ENCODE results near the gene NFKB2. TPM values are rescaled to one million over a fixed set of nuclear protein-coding genes. Genes with fewer than 3 reads are reported as not detected.

The NFKB2 gene
- total and polyA plus RNA-seq, 10 donors, result 34.7 to 161 (median 57.1) TPM

DNA sequence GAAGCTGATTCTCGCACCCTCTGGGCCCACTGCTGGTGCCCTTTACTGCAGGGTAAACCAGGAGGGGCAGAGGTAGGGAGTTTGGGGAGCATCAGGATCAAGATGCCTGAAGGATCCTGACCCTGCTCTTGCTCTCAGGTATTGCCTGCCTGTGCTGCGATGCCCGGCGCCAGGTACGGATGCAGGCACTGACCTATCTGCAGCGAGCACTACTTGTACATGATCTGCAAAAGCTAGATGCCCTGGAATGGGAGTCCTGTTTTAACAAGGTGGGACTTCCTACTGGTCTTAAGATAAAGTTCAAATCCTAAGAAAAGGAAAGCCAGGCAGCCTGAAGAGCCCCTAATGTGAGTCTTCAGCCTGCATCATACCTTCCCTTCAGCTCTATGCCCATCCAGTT lies 16.1 kb upstream of the NFKB2 start:
- DNase-seq, result peak; percentile 39
- peaks cover 0 to 1% (median 0%) of the 10 kb centered on the region in 6 donors for H3K4me1 ChIP-seq
- no peaks in the 10 kb centered on the region for H3K27me3 ChIP-seq (replicated peaks in 1 of 7)
- 95 to 100% (median 97%) methylated on average over 6 of the region's 6 CpGs for WGBS, 5 donors
- H3K4me3 ChIP-seq, result no peak overlapping the region
- H3K36me3 ChIP-seq, result peaks cover 3 to 94% (median 85%) of the 10 kb centered on the region in 6 donors
- H3K9me3 ChIP-seq, result no peaks in the 10 kb centered on the region
- TF ChIP-seq POLR2A (IDR thresholded peaks at IDR 0.05) (no peak), POLR2AphosphoS5 (IDR thresholded peaks at IDR 0.05) (no peak)
- TF ChIP-seq, protein P1, sequence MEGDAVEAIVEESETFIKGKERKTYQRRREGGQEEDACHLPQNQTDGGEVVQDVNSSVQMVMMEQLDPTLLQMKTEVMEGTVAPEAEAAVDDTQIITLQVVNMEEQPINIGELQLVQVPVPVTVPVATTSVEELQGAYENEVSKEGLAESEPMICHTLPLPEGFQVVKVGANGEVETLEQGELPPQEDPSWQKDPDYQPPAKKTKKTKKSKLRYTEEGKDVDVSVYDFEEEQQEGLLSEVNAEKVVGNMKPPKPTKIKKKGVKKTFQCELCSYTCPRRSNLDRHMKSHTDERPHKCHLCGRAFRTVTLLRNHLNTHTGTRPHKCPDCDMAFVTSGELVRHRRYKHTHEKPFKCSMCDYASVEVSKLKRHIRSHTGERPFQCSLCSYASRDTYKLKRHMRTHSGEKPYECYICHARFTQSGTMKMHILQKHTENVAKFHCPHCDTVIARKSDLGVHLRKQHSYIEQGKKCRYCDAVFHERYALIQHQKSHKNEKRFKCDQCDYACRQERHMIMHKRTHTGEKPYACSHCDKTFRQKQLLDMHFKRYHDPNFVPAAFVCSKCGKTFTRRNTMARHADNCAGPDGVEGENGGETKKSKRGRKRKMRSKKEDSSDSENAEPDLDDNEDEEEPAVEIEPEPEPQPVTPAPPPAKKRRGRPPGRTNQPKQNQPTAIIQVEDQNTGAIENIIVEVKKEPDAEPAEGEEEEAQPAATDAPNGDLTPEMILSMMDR (IDR thresholded peaks at IDR 0.05 in 8 of 11, conservative IDR thresholded peaks at IDR 0.05 in 3 of 11), result no peak
- intact Hi-C loops (cut with DNase I; ENCODE audit: low total_unique reads), result no loop called here
- H3K27ac ChIP-seq, result no peak overlapping the region

DNA sequence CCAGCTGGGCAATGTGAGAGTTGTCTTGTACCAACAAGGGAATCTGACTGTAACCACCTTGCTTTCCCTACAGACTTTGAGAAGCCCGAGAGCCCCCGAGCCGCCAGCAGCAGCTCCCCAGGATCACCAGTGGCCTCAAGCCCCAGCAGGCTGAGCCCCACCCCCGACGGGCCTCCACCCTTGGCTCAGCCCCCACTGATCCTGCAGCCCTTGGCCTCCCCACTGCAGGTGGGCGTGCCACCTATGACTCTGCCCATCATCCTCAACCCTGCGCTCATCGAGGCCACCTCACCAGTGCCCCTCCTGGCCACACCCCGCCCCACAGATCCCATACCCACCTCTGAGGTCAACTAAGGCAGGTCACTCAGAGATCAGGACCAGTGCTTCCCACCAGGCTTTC lies 13.5 kb upstream of the NFKB2 start:
- H3K36me3 ChIP-seq, result peaks cover 3 to 68% (median 59%) of the 10 kb centered on the region in 6 donors
- H3K4me3 ChIP-seq, result no peak overlapping the region
- no peaks in the 10 kb centered on the region for H3K27me3 ChIP-seq (replicated peaks in 1 of 7)
- H3K27ac ChIP-seq, result no peak overlapping the region
- H3K9me3 ChIP-seq, result no peaks in the 10 kb centered on the region
- DNase-seq, result peak; percentile 76
- H3K4me1 ChIP-seq, result peaks cover 2 to 15% (median 7%) of the 10 kb centered on the region in 6 donors
- WGBS, 5 donors, result 90 to 97% (median 92%) methylated on average over 7 to 9 of the region's 9 CpGs
- intact Hi-C loops (cut with DNase I; ENCODE audit: low total_unique reads), result no loop called here
- TF ChIP-seq POLR2AphosphoS5 (IDR thresholded peaks at IDR 0.05), result peak in 1 of 3 donors; percentile 41
- TF ChIP-seq POLR2A (IDR thresholded peaks at IDR 0.05), result no peak
- TF ChIP-seq, protein P1 (IDR thresholded peaks at IDR 0.05 in 8 of 11, conservative IDR thresholded peaks at IDR 0.05 in 3 of 11), result no peak

DNA sequence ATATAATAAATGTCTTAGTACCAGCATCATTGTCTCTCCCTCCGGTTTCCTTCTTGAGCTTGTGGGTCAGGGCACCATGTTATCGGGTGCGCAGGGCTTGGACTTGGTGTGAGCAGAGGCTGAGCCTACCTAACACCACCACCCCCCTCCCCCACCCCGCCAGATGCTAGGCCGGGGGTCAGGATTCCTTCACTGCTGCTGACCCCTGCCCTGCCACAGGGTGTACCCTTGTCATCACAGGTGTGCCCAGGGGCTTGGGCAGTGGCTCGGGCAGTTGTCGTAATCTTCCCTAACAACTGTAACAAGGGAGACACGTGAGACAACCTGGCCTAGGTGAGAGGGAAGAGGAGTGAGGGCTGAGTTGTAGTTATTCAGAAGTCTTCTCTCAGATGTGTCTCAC lies 12.6 kb upstream of the NFKB2 start:
- WGBS, 5 donors, result 87 to 97% (median 93%) methylated on average over 8 of the region's 8 CpGs
- TF ChIP-seq, protein P1 (IDR thresholded peaks at IDR 0.05 in 8 of 11, conservative IDR thresholded peaks at IDR 0.05 in 3 of 11), result no peak
- TF ChIP-seq POLR2AphosphoS5 (IDR thresholded peaks at IDR 0.05), result peak in 1 of 3 donors; percentile 18
- peaks cover 3 to 60% (median 50%) of the 10 kb centered on the region in 6 donors for H3K36me3 ChIP-seq
- peak; percentile 52 for DNase-seq
- no peak overlapping the region for H3K27ac ChIP-seq
- no peak overlapping the region for H3K4me3 ChIP-seq
- intact Hi-C loops (cut with DNase I; ENCODE audit: low total_unique reads), result no loop called here
- peaks cover 2 to 15% (median 7%) of the 10 kb centered on the region in 6 donors for H3K4me1 ChIP-seq
- H3K9me3 ChIP-seq, result no peaks in the 10 kb centered on the region
- H3K27me3 ChIP-seq (replicated peaks in 1 of 7), result no peaks in the 10 kb centered on the region

DNA sequence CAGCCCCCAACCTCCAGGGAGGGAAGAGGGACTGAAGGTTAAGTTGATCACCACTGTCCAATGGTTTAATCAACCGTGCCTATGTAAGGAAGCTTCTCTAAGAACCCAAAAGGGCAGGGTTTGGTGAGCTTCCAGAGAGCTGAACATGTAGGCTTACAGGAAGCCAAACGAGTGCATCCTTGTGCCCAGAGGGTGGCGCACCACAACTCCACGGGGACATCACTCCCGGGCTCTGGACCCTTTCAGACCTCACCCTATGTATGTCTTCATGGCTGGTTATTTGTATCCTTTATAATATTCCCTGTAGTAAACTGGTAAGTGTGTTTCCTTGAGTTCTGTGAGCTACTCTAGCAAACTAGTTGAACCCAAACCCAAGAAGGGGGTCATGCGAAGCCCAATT lies 11.5 kb upstream of the NFKB2 start:
- TF ChIP-seq, protein P1 (IDR thresholded peaks at IDR 0.05 in 8 of 11, conservative IDR thresholded peaks at IDR 0.05 in 3 of 11), result peak in 2 of 11 experiments; percentile 9 to 22
- TF ChIP-seq POLR2A (IDR thresholded peaks at IDR 0.05), result no peak
- no peak overlapping the region for H3K4me3 ChIP-seq
- DNase-seq, result peak; percentile 10
- no peaks in the 10 kb centered on the region for H3K9me3 ChIP-seq
- intact Hi-C loops (cut with DNase I; ENCODE audit: low total_unique reads), result no loop called here
- H3K4me1 ChIP-seq, result peaks cover 2 to 15% (median 7%) of the 10 kb centered on the region in 6 donors
- no peaks in the 10 kb centered on the region for H3K27me3 ChIP-seq (replicated peaks in 1 of 7)
- no peak overlapping the region for H3K27ac ChIP-seq
- 52 to 65% (median 63%) methylated on average over 6 of the region's 6 CpGs for WGBS, 5 donors
- peaks cover 3 to 48% (median 39%) of the 10 kb centered on the region in 6 donors for H3K36me3 ChIP-seq

Data from spleen (tissue), 11 donors.